Stimulated activated CD8-positive, alpha-beta memory T cell treated with anti-CD3 and anti-CD28 coated beads, Interleukin-15, amount 100 ng/mL, for 1 hour (primary cell): ENCODE results near the gene LRFN2.

Source experiments
- DNase-seq: peaks from one replicate; pipeline ENCODE4 v3.0.0-alpha.2; 2020; ENCODE audit warnings: low read depth

Gene LRFN2

DNA sequence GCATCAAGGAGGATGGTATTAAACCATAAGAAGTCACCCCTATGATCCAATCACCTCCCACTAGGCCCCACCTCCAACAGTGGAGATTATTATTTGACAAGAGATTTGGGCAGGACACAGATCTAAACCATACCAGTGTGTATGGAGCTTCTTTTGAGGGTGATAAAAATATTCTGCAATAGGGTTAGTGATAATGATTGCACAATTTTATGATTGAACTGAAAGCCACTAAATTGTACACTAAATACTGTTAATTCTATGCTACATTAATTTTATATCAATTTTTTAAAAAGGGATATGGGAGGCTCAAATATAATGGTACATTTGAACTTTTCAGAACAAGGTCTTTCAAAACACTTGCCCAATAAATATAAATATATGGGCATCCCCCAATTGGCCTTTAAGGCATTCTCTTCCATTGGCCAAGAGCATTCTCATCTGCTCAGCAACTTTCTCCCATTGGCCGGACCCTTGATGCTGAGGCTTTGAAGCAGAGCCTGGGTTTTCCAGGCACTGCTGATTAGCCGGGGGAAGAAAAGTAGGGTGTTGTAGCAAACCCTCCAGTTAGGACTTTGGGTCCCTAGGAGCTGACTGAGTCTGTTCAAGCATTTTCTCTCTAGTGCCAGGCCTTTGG is 209.9 kb downstream of the LRFN2 start:
- DNase-seq = no peak

- DNase-seq = no peak
Observed at GRCh38 chr6:40376113-40376650, 211.0 kb downstream of the LRFN2 start.

DNA sequence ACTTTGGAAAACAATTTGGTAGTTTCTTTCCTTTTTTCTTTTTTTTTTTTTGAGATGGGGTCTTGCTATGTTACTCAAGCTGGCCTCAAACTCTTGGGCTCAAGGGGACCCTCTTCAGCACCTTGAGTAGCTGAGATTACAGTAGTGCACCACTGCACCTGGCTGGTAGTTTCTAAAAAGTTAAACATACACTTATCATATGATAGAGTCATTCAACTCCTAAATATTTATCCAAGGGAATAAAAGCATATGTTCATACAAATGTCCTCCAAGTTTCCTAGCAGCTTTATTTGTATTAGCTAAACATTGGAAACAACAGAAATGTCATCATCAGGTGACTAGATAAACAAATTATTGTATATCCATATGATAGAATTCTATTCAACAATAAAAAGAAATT is 213.9 kb downstream of the LRFN2 start:
- no peak for DNase-seq

GRCh38 chr6:40371621-40372020 is 215.5 kb downstream of the LRFN2 start:
- DNase-seq = no peak

DNA sequence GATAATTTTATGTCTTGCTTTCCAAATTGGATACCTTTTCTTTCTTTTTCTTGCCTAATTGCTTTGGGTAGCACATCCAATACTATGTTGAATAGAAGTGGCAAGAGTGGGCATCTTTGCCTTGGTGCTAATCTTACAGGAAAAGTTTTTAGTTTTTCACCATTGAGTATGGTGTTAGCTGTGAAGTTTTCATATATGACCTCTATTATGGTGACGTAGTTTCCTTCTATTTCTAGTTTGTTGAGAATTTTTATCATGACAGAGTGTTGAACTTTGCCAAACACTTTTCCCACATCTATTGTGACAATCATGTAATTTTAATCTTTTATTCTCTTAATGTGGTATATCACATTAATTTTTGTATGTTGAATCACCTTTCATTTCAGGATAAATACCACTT is 216.1 kb downstream of the LRFN2 start:
- no peak for DNase-seq

DNA sequence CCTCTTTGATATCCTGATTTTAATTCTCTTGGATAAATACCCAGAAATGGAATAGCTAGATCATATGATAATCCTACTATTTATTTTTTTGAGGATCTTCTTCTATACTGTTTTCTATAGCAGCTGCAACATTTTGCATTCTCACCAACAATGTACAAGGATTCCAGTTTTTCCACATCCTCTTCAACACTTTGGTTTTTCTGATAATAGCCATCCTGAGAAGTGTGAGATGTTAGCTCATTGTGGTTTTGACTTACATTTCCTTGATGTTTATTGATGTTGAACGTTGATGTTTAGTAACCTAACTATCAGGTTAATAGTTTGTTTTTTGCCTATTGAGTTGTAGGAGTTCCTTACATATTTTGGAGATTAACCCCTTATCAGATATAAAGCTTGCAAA is 217.3 kb downstream of the LRFN2 start:
- no peak for DNase-seq

DNA sequence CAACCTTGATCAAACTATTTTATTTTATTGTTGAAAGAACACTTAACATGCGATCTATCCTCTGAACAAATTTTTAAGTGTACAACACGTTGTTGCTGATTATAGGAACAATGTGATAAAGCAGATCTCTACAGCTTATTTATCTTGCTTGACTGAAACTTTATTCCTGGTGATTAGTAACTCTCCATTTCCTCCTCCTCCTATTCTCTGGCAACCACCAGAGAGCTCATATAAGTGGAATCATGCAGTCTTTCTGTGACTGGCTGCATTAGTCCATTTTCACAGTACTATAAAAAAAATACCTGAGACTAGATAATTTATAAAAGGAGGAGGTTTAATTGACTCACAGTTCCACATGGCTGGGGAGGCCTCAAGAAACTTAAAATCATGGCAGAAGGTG is 218.1 kb downstream of the LRFN2 start:
- DNase-seq = no peak

GRCh38 chr6:40362859-40363258 is 224.3 kb downstream of the LRFN2 start:
- DNase-seq = no peak

DNA sequence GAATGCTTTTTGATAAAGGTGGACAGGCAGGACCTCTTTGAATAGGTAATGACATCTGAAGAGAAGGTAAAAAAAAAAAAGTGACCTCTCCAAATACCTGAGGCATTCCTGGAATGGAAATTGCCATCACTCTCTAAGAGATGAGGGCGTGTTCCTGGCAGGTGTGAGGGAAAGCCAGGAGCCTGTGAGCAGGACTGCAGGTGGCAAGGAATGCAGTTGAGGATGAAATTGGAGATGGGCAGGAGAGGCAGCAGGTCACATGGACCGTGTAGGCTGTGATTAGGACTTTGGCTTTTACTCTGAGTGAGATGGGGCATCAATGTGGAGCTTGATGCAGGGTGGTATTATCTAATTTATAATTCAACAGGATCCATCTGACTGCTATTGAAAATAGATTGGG is 227.4 kb downstream of the LRFN2 start:
- no peak for DNase-seq

DNA sequence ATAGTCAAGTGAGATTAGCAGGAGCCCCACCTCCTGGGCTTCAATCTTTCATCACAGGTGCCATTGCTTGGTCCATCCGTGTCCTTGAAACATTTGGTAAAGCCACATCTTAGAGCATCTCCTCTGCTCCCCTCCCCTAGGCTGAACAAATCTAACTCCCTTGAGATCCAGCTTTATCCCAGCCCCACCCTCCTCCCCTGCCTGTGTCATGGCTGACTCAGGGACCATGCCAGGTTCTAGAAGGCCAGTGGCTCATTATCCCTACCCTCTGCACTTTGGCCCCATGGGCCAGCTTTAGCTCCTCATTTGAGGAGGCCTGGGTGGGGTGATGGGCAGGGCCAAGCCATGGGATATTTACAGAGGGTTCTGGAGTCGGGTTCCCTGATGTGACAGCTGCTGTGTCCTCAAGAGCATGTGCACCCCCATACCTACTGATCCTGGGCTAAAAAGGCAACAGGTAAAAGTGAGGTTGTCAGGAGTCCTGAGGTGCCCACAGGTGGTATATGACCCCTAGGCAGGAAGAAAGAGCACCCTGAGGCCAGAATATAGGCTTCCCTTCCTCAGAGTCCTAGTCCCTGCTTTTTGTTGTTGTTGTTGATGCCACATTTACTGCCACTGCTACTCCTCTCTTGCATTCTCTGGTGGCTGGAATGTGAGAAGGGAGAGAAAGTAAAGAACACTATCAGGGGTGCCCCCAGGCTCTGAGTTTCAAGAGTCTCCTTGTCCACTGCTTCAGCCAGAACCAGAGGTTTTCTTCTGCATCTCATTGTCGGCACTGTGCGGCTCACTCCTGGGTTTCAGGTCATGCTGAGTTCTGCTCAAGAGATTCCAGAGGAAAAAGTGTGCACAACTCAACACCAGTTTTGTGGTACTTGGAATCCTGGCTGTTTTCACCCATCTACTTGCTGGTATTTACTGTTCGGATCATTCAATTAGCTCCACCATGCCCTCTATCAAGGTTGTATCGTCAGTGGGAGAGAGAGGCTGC is 228.4 kb downstream of the LRFN2 start:
- no peak for DNase-seq

GRCh38 chr6:40356242-40356910 is 230.8 kb downstream of the LRFN2 start:
- no peak for DNase-seq

GRCh38 chr6:40355532-40355931 is 231.6 kb downstream of the LRFN2 start:
- no peak for DNase-seq

DNA sequence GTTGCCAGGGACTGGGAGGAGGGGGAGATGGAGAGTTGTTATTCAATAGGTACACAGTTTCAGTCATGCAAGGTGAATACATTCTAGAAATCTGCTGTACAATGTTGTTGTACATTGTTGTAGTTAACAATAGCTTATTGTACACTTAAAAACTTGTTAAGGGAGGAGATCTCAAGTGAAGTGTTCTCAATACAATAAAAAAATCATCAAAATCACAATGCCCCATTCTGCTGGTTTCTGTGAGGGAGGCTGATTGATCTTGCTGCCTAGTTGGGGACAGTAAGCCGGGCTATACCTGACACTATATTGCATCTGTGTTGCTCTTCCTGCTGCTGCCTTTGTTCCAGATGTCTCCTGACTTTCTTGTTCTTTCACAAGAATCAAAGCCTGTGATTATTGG is 232.1 kb downstream of the LRFN2 start:
- no peak for DNase-seq

DNA sequence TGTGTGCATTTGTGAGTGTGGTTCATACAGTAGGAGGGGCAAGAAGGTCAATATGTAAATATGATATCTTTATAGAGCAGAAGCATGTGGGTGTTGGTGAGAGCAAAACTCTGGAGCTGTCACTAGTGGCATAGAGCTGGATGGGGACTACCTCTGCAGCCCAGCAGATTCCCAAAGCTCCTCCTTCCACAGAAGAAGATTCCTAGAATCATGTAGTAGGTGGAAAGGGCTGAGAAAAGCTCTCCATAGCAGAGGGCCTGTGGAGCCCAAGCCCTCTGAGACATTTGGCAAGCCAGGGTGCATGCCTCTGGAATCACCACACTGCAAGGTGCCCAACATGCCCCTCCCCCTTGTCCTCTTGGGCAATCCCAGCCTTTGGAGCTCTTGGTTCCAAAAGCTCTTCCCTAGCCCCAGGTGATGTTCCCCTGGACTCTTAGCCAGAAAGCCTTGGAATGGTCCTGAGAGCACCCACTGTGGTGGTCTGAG is 233.2 kb downstream of the LRFN2 start:
- no peak for DNase-seq

DNA sequence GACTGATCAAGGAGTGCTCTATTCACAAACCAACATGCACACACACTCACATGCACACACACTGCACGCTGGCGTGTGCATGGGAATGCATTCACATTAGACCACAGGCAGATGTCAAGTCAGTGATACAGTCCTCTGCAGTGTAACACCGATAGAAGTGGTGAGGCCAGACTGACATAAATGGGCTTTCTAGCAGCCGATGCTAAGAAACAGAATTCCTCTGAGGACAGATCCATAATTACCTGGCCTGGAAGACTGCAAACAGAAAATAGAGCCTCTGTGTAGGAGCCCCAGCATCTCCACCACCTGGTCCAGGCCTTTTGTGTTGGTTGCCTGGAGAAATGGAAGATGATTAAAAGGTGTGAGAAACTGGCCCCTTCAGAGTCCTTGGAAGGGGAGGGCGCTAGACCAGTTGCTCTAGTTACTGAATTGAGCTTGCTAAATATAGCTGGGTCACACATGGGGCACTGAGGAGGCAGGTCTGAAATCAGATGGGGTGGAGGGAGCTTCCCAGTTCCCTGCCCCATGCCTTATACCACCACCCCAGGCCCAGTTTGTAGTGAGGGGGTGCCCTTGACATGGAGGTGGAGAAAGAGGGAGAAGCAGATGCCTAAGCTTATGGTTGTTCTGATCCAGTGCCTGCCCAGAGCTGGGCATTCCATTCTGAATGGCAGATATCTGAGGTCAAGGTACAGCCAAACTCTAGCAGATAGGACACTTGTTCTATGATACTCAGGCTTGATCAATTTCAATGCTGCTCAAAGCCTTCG is 233.8 kb downstream of the LRFN2 start:
- no peak for DNase-seq

DNA sequence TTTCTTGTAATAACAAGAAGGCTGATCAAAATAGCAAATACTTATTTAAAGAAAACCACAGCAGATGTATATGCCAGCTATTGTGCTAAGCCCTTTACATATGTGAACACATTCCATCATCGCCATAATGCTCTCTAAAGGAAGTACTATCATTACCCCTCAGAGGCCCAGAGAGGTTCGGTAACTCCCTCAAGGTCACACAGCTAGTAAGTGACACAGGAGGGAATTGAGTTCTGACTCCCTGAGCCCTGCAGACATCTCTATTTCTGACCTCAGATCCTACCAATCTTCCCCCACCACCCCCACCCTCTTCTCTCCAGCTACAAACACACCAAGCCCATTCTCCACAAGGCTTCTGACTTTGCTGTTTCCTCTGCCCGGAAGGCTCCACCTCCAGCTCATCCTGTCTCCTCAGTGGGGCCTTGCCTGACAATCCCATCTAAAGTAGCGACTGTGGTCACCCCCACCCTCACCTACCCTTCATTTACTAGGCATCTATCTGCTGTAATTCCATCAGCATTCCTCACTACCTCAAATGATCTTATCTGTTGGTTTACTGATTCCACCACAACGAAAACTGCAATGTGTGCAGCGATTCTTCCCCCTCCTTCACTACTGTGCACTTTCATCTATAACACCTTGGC is 234.5 kb downstream of the LRFN2 start:
- no peak for DNase-seq

GRCh38 chr6:40352006-40352405 is 235.2 kb downstream of the LRFN2 start:
- no peak for DNase-seq

GRCh38 chr6:40350747-40351217 is 236.4 kb downstream of the LRFN2 start:
- DNase-seq = no peak

GRCh38 chr6:40349901-40350746 is 237.0 kb downstream of the LRFN2 start:
- no peak for DNase-seq
